GM12875 (cell line): ENCODE results near the gene TRAPPC6A.

Experiments used
- H3K4me3 ChIP-seq: one replicate; pipeline ENCODE4 v1.5.1; 2011; ENCODE audit warnings: low read depth, low read length, control low read depth
- CTCF ChIP-seq: IDR thresholded peaks from 2 replicates; pipeline ENCODE4 v1.5.1; 2011; ENCODE audit warnings: low read depth, mild to moderate bottlenecking, control low read depth, inconsistent platforms, low read length, moderate library complexity, borderline replicate concordance; ENCODE audit not compliant: insufficient read depth

TRAPPC6A gene

DNA sequence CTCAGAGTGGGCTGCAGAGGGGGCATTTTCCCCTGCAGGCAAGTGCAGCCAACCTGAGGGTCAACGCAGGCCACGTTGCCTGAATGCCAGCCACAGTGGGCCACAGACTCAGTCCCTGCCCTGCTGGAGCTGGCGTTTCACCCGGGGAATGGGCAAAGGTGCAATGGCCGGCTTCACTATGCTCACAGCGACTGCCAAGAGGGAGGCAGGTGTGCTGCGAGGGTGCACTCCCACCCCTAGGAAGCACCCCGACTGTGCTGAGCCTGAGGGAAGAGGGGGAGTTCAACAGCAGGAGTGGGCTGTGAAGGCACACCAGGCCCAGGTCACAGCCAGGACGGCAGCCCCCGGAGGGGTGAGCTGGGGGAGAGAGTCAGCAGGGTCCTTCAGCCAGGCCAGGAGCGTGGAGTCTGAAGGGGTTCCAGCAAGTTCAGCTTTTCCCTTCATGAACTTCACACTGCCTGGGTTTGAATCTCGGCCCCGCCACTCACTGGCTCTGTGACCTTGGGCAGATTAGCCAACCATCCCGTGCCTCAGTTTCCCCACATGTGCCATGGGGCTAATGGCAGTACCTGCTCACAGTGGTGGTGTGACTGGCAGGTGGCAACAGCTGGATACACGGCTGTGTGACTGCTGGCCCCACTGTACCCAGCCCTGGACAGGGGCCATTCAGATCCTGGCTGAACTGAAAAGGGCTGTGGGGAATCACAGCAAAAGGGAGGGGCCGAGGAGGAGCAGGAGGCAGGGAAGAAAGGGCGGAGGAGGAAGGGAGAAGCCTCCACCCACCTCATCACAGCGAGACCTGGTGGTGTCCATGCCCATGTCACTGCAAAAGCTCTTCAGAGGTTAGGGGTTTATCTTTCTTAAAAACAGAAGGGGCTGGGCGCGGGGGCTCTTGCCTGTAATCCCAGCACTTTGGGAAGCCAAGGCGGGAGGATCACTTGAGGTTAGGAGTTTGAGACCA, 7.6 kb downstream of the TRAPPC6A start:
- no peak for TF ChIP-seq CTCF
- no peak overlapping the region for H3K4me3 ChIP-seq

- no peak overlapping the region for H3K4me3 ChIP-seq
- TF ChIP-seq CTCF: no peak
Measured at GRCh38 chr19:45169602-45170001, 8.4 kb downstream of the TRAPPC6A start.

DNA sequence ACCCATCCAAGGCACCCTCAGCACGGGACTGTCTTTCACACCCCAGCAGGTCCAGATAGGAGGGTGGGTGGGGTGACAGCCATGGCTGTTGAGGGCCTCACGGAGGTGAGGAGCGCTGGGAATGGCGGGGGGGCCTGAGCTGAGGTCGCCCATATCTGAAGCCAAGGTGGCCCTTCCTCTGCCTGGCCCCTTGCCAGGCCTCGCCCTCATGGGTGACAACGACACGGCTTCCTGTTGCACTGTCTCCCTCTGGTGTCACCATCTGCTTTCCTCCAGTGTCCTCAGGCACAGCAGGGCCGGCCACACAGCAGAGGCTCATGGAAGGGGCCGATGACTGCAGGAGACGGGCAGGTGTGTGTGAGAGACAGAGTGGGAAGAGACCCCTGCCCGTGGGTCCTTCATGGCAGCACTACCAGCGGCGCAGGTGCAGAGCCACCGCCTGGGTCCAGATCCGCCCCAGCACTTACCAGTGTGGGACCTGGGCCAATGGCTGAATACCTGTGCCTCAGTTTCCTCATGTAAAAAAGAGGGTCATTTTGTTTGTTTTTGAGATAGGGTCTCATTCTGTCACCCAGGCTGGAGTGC, 9.2 kb downstream of the TRAPPC6A start:
- H3K4me3 ChIP-seq: no peak overlapping the region
- no peak for TF ChIP-seq CTCF

GRCh38 chr19:45166723-45167252, 11.2 kb downstream of the TRAPPC6A start:
- no peak for TF ChIP-seq CTCF
- H3K4me3 ChIP-seq: no peak overlapping the region

- no peak overlapping the region for H3K4me3 ChIP-seq
- TF ChIP-seq CTCF: no peak
Measured at GRCh38 chr19:45164577-45165335, 13.3 kb downstream of the TRAPPC6A start.

GRCh38 chr19:45163751-45164460, 14.1 kb downstream of the TRAPPC6A start:
- no peak for TF ChIP-seq CTCF

More at GRCh38 chr19:45163751-45164460, 14.1 kb downstream of the TRAPPC6A start:
- H3K4me3 ChIP-seq: no peak overlapping the region
